ENCODE measurements around the gene RPH3AL.

DNA sequence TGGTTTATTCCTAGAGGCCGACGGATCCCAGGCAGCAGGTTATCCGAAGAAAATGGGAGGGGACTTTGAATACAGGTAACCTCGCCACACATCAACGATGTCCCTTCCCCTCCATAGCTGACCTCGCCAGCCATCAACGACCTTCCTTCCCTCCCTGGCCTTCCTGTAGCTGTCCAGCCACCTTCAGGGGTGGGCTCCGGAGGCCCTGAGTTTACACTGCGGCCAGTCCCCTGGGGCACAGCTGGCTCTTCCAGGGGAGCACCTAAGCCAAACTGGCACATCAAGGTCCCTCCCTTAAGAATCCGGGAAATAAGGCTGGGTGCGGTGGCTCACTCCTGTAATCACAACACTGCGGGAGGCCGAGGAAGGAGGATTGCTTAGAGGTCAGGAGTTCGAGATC, 10.1 kb upstream of the RPH3AL start:
- TF ChIP-seq, protein P1, sequence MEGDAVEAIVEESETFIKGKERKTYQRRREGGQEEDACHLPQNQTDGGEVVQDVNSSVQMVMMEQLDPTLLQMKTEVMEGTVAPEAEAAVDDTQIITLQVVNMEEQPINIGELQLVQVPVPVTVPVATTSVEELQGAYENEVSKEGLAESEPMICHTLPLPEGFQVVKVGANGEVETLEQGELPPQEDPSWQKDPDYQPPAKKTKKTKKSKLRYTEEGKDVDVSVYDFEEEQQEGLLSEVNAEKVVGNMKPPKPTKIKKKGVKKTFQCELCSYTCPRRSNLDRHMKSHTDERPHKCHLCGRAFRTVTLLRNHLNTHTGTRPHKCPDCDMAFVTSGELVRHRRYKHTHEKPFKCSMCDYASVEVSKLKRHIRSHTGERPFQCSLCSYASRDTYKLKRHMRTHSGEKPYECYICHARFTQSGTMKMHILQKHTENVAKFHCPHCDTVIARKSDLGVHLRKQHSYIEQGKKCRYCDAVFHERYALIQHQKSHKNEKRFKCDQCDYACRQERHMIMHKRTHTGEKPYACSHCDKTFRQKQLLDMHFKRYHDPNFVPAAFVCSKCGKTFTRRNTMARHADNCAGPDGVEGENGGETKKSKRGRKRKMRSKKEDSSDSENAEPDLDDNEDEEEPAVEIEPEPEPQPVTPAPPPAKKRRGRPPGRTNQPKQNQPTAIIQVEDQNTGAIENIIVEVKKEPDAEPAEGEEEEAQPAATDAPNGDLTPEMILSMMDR (conservative IDR thresholded peaks at IDR 0.05; ENCODE audit: low read depth, low read length) = no peak
- TF ChIP-seq EZH2 (IDR thresholded peaks at IDR 0.05; ENCODE audit: low read length, unreplicated experiment) = no peak
- no peak for TF ChIP-seq EZH2phosphoT487 (IDR thresholded peaks at IDR 0.05; ENCODE audit: borderline replicate concordance, low read length)

Measured in PC-3 (cell line).